WI38 (cell line): Measurements from ENCODE around the gene SNRPD2.
"Not testable (repeated sequence)": the region's sequence is repeated elsewhere in the genome, so short reads cannot be mapped to it uniquely, and the experiment has no call there.

Experiments used
- H3K4me3 ChIP-seq: 2 replicates; pipeline ENCODE4 v1.5.1; 2011; ENCODE audit warnings: low read depth, mild to moderate bottlenecking, control low read depth, low read length
- TF ChIP-seq, protein P1 (sequence below): IDR thresholded peaks from 2 replicates; pipeline ENCODE4 v1.5.1; 2012; ENCODE audit warnings: low read depth, mild to moderate bottlenecking, control low read depth, low read length

SNRPD2 gene

DNA sequence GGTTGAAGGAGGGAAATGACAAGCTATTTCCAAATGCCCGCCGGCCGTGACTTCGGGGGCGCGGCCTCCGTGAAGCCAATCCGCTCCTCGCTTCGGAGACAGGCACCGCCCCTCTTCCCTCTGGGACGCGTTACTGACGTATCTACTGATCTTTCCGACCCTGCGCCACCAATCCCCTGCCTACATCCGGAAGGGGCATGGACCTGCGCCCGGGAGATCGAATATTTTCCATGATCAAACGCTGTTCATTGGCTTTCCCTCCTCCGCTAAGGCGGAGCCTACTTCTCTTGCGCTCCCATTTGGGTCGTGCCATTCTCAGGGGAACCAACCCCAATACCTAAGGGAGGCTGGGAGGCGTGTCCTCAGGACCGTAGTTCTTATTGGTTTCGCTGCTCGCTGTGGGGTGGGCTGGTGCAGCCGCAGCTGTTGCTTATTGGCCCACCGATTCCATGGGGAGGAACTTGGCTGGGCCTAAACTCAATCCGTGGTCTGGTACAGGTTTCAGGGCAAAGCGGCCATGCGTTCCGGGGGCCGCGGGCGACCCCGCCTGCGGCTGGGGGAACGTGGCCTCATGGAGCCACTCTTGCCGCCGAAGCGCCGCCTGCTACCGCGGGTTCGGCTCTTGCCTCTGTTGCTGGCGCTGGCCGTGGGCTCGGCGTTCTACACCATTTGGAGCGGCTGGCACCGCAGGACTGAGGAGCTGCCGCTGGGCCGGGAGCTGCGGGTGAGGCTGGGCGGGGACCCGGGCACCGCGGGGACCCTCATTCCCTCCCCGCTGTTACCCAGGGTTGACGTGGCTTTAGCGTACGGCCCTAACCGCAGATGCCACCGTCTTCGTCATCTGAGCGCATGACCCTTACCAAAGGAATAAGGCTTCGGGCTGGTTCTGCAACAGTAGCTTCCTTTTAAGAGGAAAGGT lies 693 bp upstream of the SNRPD2 start, which contains the start of gene QPCTL:
Gene QPCTL (plus strand): TSS at position 480 of the 919 bp plus-strand sequence. CDS start 38 bp downstream, at position 518.
- TF ChIP-seq, protein P1, sequence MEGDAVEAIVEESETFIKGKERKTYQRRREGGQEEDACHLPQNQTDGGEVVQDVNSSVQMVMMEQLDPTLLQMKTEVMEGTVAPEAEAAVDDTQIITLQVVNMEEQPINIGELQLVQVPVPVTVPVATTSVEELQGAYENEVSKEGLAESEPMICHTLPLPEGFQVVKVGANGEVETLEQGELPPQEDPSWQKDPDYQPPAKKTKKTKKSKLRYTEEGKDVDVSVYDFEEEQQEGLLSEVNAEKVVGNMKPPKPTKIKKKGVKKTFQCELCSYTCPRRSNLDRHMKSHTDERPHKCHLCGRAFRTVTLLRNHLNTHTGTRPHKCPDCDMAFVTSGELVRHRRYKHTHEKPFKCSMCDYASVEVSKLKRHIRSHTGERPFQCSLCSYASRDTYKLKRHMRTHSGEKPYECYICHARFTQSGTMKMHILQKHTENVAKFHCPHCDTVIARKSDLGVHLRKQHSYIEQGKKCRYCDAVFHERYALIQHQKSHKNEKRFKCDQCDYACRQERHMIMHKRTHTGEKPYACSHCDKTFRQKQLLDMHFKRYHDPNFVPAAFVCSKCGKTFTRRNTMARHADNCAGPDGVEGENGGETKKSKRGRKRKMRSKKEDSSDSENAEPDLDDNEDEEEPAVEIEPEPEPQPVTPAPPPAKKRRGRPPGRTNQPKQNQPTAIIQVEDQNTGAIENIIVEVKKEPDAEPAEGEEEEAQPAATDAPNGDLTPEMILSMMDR = no peak
- H3K4me3 ChIP-seq = peak within 1 kb of the TSS; percentile 94

DNA sequence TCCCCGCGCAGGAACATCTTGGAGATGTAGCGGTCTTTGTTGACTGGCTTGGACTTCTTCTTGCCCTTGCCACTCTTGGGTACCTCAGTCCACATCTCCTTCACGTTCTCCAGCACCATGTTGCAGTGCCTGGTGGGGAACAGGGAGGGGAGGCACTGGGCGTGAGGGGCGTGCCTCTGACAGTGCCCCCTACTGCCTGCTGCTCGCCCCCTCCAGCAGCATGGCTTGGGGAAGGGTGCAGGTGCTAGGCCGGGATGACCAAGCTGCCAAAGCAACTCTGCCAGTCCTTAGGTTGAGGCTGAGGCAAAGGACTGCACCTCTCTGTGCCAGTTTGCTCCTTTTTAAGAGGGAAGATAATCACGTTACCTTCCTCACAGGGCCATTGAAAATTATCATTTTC lies 4.2 kb downstream of the SNRPD2 start:
- no peak overlapping the region for H3K4me3 ChIP-seq
- TF ChIP-seq, protein P1 = no peak

DNA sequence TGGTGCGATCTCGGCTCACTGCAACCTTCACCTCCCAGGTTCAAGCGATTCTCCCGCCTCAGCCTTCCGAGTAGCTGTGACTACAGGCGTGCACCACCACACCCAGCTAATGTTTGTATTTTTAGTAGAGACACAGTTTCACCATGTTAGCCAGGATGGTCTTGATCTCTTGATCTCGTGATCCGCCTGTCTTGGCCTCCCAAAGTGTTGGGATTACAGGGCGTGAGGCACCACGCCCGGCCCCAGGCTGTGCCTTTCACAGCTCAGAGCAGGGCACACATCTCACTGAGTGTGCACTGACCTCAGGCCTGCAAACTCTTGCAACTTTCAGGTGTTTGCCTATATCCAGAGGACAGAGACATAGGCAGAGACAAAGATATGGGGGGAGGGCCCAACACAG lies 6.7 kb downstream of the SNRPD2 start:
- H3K4me3 ChIP-seq = not testable (repeated sequence)

DNA sequence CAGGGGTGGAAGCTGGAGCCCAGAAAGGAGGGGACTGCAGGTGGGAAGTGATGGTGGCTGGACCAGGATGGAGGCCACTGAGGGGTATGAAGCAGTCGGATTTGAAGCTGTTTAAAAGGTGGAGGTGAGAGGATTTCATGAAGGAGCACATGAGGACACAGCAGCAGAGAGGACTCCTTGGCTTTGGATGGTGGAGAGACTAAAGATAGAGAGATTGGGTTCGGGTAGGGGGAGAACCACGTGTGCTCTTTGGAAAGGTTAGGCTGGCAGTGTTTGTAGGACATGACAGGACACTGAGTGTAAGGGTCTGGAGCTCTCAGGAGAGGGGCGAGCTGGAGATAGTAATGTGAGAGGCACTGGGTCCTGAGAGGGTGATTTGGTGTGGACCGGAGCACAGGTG lies 8.8 kb downstream of the SNRPD2 start:
- H3K4me3 ChIP-seq = no peak overlapping the region
- TF ChIP-seq, protein P1 = no peak

DNA sequence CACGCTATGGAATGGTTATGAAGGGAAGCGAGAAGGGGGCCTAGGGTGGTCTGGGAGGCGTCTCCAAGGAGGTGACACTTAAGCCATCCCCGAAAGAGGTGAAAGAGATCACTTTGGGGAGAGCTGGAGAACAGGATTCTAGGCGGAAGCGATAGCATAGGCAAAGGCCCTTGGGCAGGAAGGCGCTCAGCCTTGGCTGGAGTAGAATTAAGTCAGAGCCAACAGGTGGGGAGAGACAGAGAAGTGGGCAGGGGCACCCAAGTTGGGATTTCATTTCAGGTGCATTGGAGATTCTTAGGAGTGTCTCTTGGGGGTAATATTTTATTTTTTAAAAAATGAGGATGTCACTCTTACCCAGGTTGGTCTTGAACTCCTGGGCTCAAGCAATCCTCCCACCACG lies 9.6 kb downstream of the SNRPD2 start:
- TF ChIP-seq, protein P1 = no peak
- H3K4me3 ChIP-seq = no peak overlapping the region

DNA sequence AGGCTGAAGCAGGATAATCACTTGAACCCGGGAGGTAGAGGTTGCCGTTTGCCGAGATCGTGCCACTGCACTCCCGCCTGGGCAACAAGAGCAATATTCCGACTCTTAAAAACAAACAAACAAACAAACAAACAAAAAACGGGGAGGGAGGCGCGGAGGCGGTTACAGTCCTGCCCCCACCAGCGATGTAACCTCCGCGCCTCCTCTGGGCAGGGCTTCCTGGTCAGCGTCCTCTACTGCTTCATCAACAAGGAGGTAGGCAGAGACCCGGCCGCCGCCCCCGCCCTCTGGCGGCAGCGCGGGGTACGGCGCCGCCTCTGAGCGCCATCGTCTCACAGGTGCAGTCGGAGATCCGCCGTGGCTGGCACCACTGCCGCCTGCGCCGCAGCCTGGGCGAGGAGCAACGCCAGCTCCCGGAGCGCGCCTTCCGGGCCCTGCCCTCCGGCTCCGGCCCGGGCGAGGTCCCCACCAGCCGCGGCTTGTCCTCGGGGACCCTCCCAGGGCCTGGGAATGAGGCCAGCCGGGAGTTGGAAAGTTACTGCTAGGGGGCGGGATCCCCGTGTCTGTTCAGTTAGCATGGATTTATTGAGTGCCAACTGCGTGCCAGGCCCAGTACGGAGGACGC lies 10.2 kb downstream of the SNRPD2 start:
- TF ChIP-seq, protein P1 = peak; percentile 97

DNA sequence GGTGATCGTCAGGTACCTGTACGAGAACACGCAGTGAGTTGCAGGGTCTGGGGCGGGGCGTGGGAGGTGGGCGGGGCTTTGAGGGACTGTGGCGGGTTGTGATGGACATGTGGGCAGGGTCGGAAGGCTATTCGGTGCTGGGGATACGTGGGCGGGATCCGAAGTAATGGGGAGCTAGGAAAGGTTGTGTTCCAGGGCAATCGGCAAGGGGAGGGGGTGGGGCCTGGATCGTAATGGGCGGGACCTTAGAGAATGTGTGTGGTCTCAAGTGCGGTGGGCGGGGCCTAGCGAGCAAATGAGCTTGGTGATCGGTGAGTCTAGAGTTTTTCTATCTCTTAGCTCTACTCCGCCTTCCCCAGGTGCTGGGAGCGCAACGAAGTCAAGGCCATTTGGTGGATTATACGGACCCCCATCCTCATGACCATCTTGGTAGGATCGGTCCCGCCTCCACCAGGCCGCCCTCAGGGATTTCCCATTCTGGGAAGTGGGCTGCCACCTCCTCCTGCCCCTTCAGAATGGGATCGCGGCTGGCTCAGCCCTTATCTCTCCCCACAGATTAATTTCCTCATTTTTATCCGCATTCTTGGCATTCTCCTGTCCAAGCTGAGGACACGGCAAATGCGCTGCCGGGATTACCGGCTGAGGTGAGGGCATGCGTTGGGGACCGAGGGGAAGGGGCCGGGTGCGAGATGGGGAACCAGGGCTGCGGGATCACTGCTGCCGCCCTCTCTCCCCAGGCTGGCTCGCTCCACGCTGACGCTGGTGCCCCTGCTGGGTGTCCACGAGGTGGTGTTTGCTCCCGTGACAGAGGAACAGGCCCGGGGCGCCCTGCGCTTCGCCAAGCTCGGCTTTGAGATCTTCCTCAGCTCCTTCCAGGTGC lies 14.2 kb downstream of the SNRPD2 start:
- TF ChIP-seq, protein P1 = peak; percentile 14; the same call in 1 of the 2 replicates
- peak overlapping the region; percentile 35; the same call in 1 of the 2 replicates for H3K4me3 ChIP-seq

More for the DNA sequence above, 10.2 kb downstream of the SNRPD2 start:
- H3K4me3 ChIP-seq = peak overlapping the region; percentile 40
